SK-N-SH (cell line): ENCODE results near the gene P2RX1.

Source experiments
- JUND ChIP-seq: IDR thresholded peaks from 2 replicates; pipeline ENCODE4 v1.4.0; 2012
- RAD21 ChIP-seq: IDR thresholded peaks from 2 replicates; pipeline ENCODE4 v1.6.1; 2012; ENCODE audit warnings: mild to moderate bottlenecking, low read length
- SIN3A ChIP-seq: IDR thresholded peaks from 2 replicates; pipeline ENCODE4 v1.6.1; 2012; ENCODE audit warnings: low read depth, mild to moderate bottlenecking, low read length, moderate library complexity, borderline replicate concordance
- TAF1 ChIP-seq: IDR thresholded peaks from 2 replicates; pipeline ENCODE4 v1.6.1; 2012; ENCODE audit warnings: low read depth, mild to moderate bottlenecking, low read length, moderate library complexity, borderline replicate concordance
- YY1 ChIP-seq: IDR thresholded peaks from 2 replicates; pipeline ENCODE4 v1.4.0; 2012; ENCODE audit warnings: low read depth, mild to moderate bottlenecking
- TF ChIP-seq, protein P1 (sequence below): IDR thresholded peaks from 2 replicates; pipeline ENCODE4 v1.4.0; 2012; ENCODE audit warnings: low read depth, borderline replicate concordance
- TF ChIP-seq, protein P2 (sequence below): fragments of 200-600 bp; sonication (generic); IDR thresholded peaks from 2 replicates; pipeline ENCODE4 v1.6.1; 2017; ENCODE audit warnings: antibody characterized with exemption, mild to moderate bottlenecking, moderate library complexity
- TF ChIP-seq, protein P3 (sequence below): fragments of 150-350 bp; IDR thresholded peaks from 2 replicates; pipeline ENCODE4 v1.6.1; 2017; ENCODE audit warnings: antibody characterized with exemption, low read length, low read depth, borderline replicate concordance

DNA sequence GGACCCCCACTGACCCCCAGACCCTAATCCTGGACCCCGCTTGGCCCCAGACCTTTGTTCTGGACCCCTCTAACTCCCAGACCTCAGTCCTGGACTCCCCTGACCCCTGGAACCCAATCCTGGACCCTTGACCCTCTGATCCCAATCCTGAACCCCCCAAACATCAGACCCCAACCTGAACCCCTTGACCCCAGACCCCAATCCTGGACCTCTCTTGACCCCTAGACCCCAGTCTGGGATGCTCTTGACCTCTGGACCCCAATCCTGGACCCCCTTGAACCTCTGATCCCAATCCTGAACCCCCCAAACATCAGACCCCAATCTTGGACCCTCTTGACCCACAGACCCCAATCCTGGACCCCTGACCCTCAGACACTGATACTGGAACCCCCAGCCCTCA lies 13.5 kb upstream of the P2RX1 start:
- TF ChIP-seq, protein P1, sequence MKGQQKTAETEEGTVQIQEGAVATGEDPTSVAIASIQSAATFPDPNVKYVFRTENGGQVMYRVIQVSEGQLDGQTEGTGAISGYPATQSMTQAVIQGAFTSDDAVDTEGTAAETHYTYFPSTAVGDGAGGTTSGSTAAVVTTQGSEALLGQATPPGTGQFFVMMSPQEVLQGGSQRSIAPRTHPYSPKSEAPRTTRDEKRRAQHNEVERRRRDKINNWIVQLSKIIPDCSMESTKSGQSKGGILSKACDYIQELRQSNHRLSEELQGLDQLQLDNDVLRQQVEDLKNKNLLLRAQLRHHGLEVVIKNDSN: no peak
- TF ChIP-seq, protein P2, sequence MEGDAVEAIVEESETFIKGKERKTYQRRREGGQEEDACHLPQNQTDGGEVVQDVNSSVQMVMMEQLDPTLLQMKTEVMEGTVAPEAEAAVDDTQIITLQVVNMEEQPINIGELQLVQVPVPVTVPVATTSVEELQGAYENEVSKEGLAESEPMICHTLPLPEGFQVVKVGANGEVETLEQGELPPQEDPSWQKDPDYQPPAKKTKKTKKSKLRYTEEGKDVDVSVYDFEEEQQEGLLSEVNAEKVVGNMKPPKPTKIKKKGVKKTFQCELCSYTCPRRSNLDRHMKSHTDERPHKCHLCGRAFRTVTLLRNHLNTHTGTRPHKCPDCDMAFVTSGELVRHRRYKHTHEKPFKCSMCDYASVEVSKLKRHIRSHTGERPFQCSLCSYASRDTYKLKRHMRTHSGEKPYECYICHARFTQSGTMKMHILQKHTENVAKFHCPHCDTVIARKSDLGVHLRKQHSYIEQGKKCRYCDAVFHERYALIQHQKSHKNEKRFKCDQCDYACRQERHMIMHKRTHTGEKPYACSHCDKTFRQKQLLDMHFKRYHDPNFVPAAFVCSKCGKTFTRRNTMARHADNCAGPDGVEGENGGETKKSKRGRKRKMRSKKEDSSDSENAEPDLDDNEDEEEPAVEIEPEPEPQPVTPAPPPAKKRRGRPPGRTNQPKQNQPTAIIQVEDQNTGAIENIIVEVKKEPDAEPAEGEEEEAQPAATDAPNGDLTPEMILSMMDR: no peak
- no peak for TF ChIP-seq TAF1
- TF ChIP-seq, protein P3, sequence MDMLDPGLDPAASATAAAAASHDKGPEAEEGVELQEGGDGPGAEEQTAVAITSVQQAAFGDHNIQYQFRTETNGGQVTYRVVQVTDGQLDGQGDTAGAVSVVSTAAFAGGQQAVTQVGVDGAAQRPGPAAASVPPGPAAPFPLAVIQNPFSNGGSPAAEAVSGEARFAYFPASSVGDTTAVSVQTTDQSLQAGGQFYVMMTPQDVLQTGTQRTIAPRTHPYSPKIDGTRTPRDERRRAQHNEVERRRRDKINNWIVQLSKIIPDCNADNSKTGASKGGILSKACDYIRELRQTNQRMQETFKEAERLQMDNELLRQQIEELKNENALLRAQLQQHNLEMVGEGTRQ: no peak
- TF ChIP-seq JUND: no peak
- TF ChIP-seq SIN3A: no peak
- no peak for TF ChIP-seq RAD21
- TF ChIP-seq YY1: no peak
